Measurements from ENCODE around the gene FILIP1L. TPM values are rescaled to one million over a fixed set of nuclear protein-coding genes. Genes with fewer than 3 reads are reported as not detected.

The FILIP1L gene
- total RNA-seq, 1 donor from 2014 or later = 5.0 TPM

- intact Hi-C loops (cut with micrococcal nuclease) = no loop called here
These were observed 67.3 kb downstream of the FILIP1L start for GRCh38 chr3:100046986-100047385.

DNA sequence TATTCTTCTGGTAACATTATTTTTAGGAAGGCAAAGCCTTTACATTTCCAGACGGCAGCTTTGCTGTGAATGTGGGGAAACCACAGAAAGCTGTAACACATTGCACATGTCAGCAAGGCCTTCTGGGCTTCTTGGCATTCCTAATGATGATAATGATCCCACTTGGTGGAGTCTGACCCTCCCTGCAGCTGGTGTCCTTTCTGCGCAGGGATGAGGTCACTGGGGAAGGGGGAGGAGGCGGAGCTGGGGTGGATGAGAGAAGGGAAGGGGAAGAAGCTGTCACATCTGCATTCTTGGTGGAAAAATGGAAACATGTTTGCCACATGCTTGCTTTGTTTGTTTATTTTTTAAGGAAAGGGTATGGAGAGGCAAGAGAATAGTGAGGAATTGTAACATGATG lies 68.6 kb downstream of the FILIP1L start:
- intact Hi-C loops (cut with micrococcal nuclease) = no loop called here

GRCh38 chr3:100044369-100044768 lies 69.9 kb downstream of the FILIP1L start:
- intact Hi-C loops (cut with micrococcal nuclease) = no loop called here

- intact Hi-C loops (cut with micrococcal nuclease) = no loop called here
These were observed 71.0 kb downstream of the FILIP1L start for GRCh38 chr3:100043271-100043670.

- intact Hi-C loops (cut with micrococcal nuclease) = no loop called here
These were observed 71.9 kb downstream of the FILIP1L start for GRCh38 chr3:100042166-100042981.

- intact Hi-C loops (cut with micrococcal nuclease) = no loop called here
These were observed 73.0 kb downstream of the FILIP1L start for GRCh38 chr3:100041328-100041749.

- intact Hi-C loops (cut with micrococcal nuclease) = no loop called here
These were observed 73.7 kb downstream of the FILIP1L start for GRCh38 chr3:100040451-100041225.

- intact Hi-C loops (cut with micrococcal nuclease) = no loop called here
These were observed 75.2 kb downstream of the FILIP1L start for GRCh38 chr3:100039075-100039474.

DNA sequence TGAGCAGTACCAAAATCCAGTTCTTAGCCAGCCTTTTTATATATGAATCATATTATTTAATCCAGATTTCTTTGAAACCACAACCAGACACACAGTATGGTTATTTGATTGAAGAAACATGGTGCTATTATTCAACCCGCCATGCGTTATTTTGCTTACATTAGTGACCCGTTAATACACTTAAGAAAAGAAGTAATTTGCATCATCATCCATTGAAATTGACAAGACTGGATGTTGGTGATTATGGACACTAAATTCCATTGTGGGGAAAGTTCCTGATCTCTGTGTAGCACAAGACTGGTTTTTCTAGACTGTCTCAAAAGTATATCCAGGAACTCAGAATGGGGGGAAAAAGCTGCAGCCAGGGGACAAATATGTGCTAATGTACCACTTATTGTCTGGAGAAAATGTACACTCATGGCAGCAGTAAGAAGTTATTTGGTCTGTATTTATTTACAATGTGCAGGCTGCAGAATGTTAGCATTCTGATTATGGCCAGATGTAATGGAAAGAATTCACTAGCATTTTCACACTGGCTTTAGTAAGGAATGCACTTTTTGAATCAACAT lies 80.3 kb downstream of the FILIP1L start:
- intact Hi-C loops (cut with micrococcal nuclease) = no loop called here

GRCh38 chr3:100033184-100033583 lies 81.1 kb downstream of the FILIP1L start:
- intact Hi-C loops (cut with micrococcal nuclease) = no loop called here

DNA sequence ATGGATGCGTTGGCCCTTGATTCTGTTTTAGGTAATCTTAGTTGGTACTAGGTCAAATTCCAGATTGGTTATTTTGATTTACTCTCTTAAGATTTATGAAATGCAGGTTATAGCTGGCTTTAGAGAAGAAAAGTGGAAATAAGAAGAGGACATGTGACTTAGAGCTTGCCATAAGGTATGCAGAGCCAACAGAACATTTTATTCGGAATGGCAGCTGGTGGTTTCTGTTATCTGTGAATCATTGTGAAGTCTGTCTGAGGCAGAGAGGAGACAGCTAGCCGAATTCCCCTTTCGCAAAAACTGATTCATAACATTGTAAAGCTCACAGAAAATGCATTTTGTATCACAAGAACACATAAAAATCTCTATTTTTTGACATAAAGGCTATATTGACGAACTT lies 82.1 kb downstream of the FILIP1L start:
- intact Hi-C loops (cut with micrococcal nuclease) = no loop called here

- intact Hi-C loops (cut with micrococcal nuclease) = no loop called here
These were observed 83.3 kb downstream of the FILIP1L start for GRCh38 chr3:100030914-100031425.

- intact Hi-C loops (cut with micrococcal nuclease) = no loop called here
These were observed 84.0 kb downstream of the FILIP1L start for GRCh38 chr3:100030346-100030745.

GRCh38 chr3:100029689-100030088 lies 84.6 kb downstream of the FILIP1L start:
- intact Hi-C loops (cut with micrococcal nuclease) = no loop called here

DNA sequence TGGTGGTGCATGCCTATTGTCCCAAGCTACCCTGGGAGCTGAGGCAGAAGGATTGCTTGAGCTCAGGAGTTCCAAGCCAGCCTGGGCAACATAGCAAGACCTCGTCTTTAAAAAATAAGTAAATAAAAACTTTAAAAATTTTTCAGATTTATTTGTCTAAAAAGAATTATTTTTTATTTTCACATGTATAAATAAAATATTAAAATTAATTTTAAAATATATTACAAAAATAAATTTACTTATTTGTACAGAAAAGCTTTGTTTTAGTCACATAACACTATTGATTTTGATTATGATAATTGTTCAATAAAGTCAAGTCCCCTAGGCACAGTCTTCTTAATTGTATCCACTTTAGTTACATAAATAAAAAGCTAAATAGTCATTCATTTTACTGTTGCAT lies 85.2 kb downstream of the FILIP1L start:
- intact Hi-C loops (cut with micrococcal nuclease) = no loop called here

GRCh38 chr3:100027321-100027720 lies 87.0 kb downstream of the FILIP1L start:
- intact Hi-C loops (cut with micrococcal nuclease) = no loop called here

- intact Hi-C loops (cut with micrococcal nuclease) = no loop called here
These were observed 89.6 kb downstream of the FILIP1L start for GRCh38 chr3:100024520-100025303.

DNA sequence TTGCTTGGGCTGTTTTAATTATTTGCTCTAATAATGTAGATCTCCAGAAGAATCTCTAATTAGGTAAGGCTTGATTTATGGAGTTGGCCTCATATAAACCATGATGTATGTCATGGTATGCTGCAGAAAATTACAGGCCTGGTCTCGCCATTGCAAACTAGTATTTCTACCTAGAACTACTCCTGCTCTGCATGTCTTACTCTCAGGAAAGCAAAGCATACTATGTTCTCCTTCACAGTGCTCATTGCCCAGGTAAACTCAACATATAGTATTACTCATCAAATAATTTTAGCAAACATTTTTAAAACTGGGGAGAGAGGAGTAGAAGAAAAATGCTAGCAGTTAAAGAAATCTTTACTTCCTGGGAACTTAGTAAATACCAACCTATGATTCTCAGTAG lies 90.7 kb downstream of the FILIP1L start:
- intact Hi-C loops (cut with micrococcal nuclease) = no loop called here

DNA sequence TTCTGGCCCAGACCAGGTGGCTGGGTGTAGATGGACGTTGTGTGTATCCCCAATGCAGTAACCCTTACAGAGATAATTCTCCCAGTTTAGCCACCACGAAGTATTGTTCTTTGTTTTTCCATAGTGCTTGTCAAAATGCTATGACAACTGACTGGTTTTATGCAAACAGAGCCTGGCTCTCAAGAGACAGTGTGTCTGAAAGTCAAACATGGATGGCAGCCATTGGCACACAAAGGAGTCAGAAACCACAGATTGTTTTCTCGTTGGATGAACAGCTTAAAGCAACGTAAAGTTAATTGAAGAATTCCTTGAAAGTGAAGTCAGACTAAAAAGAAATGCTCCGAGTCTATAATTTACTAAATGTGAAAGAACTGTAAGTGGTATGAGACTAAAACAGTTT lies 91.2 kb downstream of the FILIP1L start:
- intact Hi-C loops (cut with micrococcal nuclease) = no loop called here

DNA sequence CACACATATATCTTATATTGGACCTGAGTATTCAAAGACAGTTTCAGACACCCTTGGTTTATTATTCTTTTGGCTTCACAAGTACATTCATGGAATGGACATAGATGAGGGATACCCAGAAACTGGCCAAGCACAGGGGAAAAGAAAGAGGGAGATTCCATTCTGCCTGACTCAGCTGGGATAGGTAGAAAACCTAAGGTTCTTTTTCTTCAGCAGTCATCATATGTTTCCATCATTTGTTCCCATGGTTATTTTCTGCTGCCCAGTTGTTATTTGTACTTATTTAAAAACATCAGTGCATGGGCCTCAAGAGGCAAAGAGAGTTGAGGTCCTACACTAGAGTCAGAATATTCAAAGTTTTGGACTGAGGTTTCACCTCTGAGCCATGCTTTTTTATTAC lies 91.8 kb downstream of the FILIP1L start:
- intact Hi-C loops (cut with micrococcal nuclease) = no loop called here
